KMS-11 (cell line): Measurements from ENCODE around the gene GATA6.

Source experiments
- H2AFZ ChIP-seq: fragments of 200-600 bp; sonication (generic); 2 replicates; pipeline ENCODE4 v1.6.1; 2016; ENCODE audit warnings: antibody characterized with exemption, mixed run types, low read depth
- H3K27ac ChIP-seq: fragments of 200-600 bp; sonication (generic); 2 replicates; pipeline ENCODE4 v1.6.1; 2016; ENCODE audit warnings: mild to moderate bottlenecking, mixed run types
- H3K27me3 ChIP-seq: fragments of 200-600 bp; sonication (generic); 2 replicates; pipeline ENCODE4 v1.6.1; 2017; ENCODE audit warnings: mild to moderate bottlenecking, low read depth, mixed run types, moderate library complexity; ENCODE audit not compliant: insufficient read depth
- H3K36me3 ChIP-seq: fragments of 200-600 bp; sonication (generic); 2 replicates; pipeline ENCODE4 v1.6.1; 2017; ENCODE audit warnings: mild to moderate bottlenecking, mixed run types; ENCODE audit not compliant: insufficient read depth
- H3K4me1 ChIP-seq: fragments of 200-600 bp; sonication (generic); 2 replicates; pipeline ENCODE4 v1.6.1; 2016; ENCODE audit warnings: mild to moderate bottlenecking, low read depth, mixed run types; ENCODE audit not compliant: poor library complexity, severe bottlenecking
- H3K4me2 ChIP-seq: fragments of 200-600 bp; sonication (generic); 2 replicates; pipeline ENCODE4 v1.7.0; 2016; ENCODE audit warnings: mild to moderate bottlenecking, mixed run types
- H3K4me3 ChIP-seq: fragments of 200-600 bp; sonication (generic); IDR thresholded peaks from 2 replicates; pipeline ENCODE4 v1.6.1; 2017; ENCODE audit warnings: low read depth, low read length, mixed read lengths; ENCODE audit not compliant: insufficient read depth
- H3K79me2 ChIP-seq: fragments of 200-600 bp; sonication (generic); 2 replicates; pipeline ENCODE4 v1.6.1; 2016; ENCODE audit warnings: low read depth, mixed run types; ENCODE audit not compliant: insufficient read depth
- H3K9ac ChIP-seq: fragments of 200-600 bp; sonication (generic); 2 replicates; pipeline ENCODE4 v1.6.1; 2016; ENCODE audit warnings: mild to moderate bottlenecking, mixed run types
- H4K20me1 ChIP-seq: fragments of 200-600 bp; sonication (generic); 2 replicates; pipeline ENCODE4 v1.6.1; 2016; ENCODE audit warnings: mild to moderate bottlenecking, mixed run types; ENCODE audit not compliant: insufficient read depth
- CTCF ChIP-seq: fragments of 200-600 bp; sonication (generic); conservative IDR thresholded peaks from 2 replicates; pipeline ENCODE4 v1.6.1; 2017; ENCODE audit warnings: low read depth, mild to moderate bottlenecking, antibody characterized with exemption, low read length, moderate library complexity, mixed read lengths

Gene GATA6

GRCh38 chr18:22166069-22166950, 3.1 kb upstream of the GATA6 start:
- Histone ChIP-seq H2AFZ (no peak overlapping the region), H3K79me2 (no peaks in the 10 kb centered on the region), H3K9ac (no peak overlapping the region), H3K4me3 (no peak overlapping the region), H3K4me1 (peaks cover 5% of the 10 kb centered on the region), H3K36me3 (no peaks in the 10 kb centered on the region), H3K4me2 (no peak overlapping the region), H4K20me1 (no peaks in the 10 kb centered on the region), H3K27me3 (peaks cover 8% of the 10 kb centered on the region; the same call in 1 of the 2 replicates), H3K27ac (no peak overlapping the region)
- TF ChIP-seq CTCF = no peak

GRCh38 chr18:22167091-22167470, 2.3 kb upstream of the GATA6 start:
- Histone ChIP-seq H3K36me3 (no peaks in the 10 kb centered on the region), H2AFZ (no peak overlapping the region), H3K4me3 (no peak overlapping the region), H3K4me1 (peaks cover 5% of the 10 kb centered on the region), H3K27ac (no peak overlapping the region), H3K27me3 (peaks cover 8% of the 10 kb centered on the region; the same call in 1 of the 2 replicates), H4K20me1 (no peaks in the 10 kb centered on the region), H3K79me2 (no peaks in the 10 kb centered on the region), H3K4me2 (no peak overlapping the region), H3K9ac (no peak overlapping the region)
- no peak for TF ChIP-seq CTCF

- H3K4me2 ChIP-seq = peak overlapping the region; percentile 91; the same call in 1 of the 2 replicates
- H3K27ac ChIP-seq = no peak overlapping the region
- H3K9ac ChIP-seq = no peak overlapping the region
- H3K27me3 ChIP-seq = peaks cover 8% of the 10 kb centered on the region; the same call in 1 of the 2 replicates
- no peaks in the 10 kb centered on the region for H3K79me2 ChIP-seq
- no peak for TF ChIP-seq CTCF
- H2AFZ ChIP-seq = no peak overlapping the region
- peaks cover 5% of the 10 kb centered on the region for H3K4me1 ChIP-seq
- no peaks in the 10 kb centered on the region for H3K36me3 ChIP-seq
- no peak overlapping the region for H3K4me3 ChIP-seq
- H4K20me1 ChIP-seq = no peaks in the 10 kb centered on the region
These were observed 1.7 kb upstream of the GATA6 start for GRCh38 chr18:22167471-22168241.

- no peak for TF ChIP-seq CTCF
- Histone ChIP-seq H3K9ac (no peak overlapping the region), H3K4me3 (no peak overlapping the region), H2AFZ (peak overlapping the region; percentile 100), H3K4me1 (peaks cover 5% of the 10 kb centered on the region), H3K27ac (no peak overlapping the region), H4K20me1 (no peaks in the 10 kb centered on the region), H3K36me3 (no peaks in the 10 kb centered on the region), H3K79me2 (no peaks in the 10 kb centered on the region), H3K4me2 (peak overlapping the region; percentile 91), H3K27me3 (peaks cover 8% of the 10 kb centered on the region; the same call in 1 of the 2 replicates)
These were observed 948 bp upstream of the GATA6 start for GRCh38 chr18:22168360-22168921.
